SK-N-SH (cell line): ENCODE data around the gene CPA4. TPM values are rescaled to one million over a fixed set of nuclear protein-coding genes. Genes with fewer than 3 reads are reported as not detected.

Experiments
- CTCF ChIA-PET: fragments of 300-600, 350-600 bp; formaldehyde crosslinking; extraction: SDS; loops from one replicate; lab custom pipeline; 2021; lab: Yijun Ruan, JAX
- POLR2A ChIA-PET: fragments of 350-600 bp; sonication (Branson Sonifier 250); formaldehyde crosslinking; extraction: SDS; loops from one replicate; lab custom pipeline; 2020; ENCODE audit warnings: antibody characterized with exemption, inconsistent platforms; lab: Yijun Ruan, JAX
- DNase-seq: peaks from one replicate; pipeline ENCODE4 v3.0.0; 2012
- H2AFZ ChIP-seq: fragments of 200-600 bp; sonication (generic); 2 replicates; pipeline ENCODE4 v1.8.1; 2016; ENCODE audit warnings: antibody characterized with exemption, mild to moderate bottlenecking, low read depth
- H3F3A ChIP-seq: fragments of 200-600 bp; sonication (generic); replicated peaks from 2 replicates; pipeline ENCODE3; 2016; ENCODE audit warnings: antibody characterized with exemption, mild to moderate bottlenecking; ENCODE audit not compliant: insufficient read depth
- H3K27ac ChIP-seq, 2 experiments: fragments of 200-500 bp in 1 of 2; fragments of 200-600 bp in 1 of 2; sonication (Bioruptor generic) in 1 of 2; sonication (generic), shearing (Covaris generic) in 1 of 2; 2 replicates each; pipeline versions ENCODE4 v1.5.1 to v1.6.1; 2014 to 2016; ENCODE audit warnings: low read depth in 2 of 2, inconsistent platforms in 1 of 2, low read length in 1 of 2, mild to moderate bottlenecking in 1 of 2, mixed read lengths in 1 of 2
- H3K27me3 ChIP-seq: fragments of 200-600 bp; sonication (generic), shearing (Covaris generic); 2 replicates; pipeline ENCODE4 v1.6.1; 2016; ENCODE audit warnings: mixed run types; ENCODE audit not compliant: insufficient read depth
- H3K36me3 ChIP-seq, 2 experiments: fragments of 200-500 bp in 1 of 2; fragments of 200-600 bp in 1 of 2; sonication (Bioruptor generic) in 1 of 2; sonication (generic) in 1 of 2; replicated peaks in 1 of 2; 2 replicates each; pipeline versions ENCODE3 to v1.5.1; 2014 to 2016; ENCODE audit warnings: low read length in 1 of 2, mild to moderate bottlenecking in 1 of 2; ENCODE audit not compliant: insufficient read depth in 2 of 2, control insufficient read depth in 1 of 2
- H3K4me1 ChIP-seq, 2 experiments: fragments of 200-500 bp in 1 of 2; fragments of 200-600 bp in 1 of 2; sonication (Bioruptor generic) in 1 of 2; sonication (generic), shearing (Covaris generic) in 1 of 2; 2 replicates each; pipeline versions ENCODE4 v1.5.1 to v1.6.1; 2014 to 2016; ENCODE audit warnings: low read depth in 1 of 2, low read length in 1 of 2, mixed run types in 1 of 2; ENCODE audit not compliant: insufficient read depth in 2 of 2, control insufficient read depth in 1 of 2
- H3K4me2 ChIP-seq: fragments of 200-600 bp; sonication (generic), shearing (Covaris generic); 2 replicates; pipeline ENCODE4 v1.6.1; 2017; ENCODE audit warnings: mixed run types
- H3K4me3 ChIP-seq, 2 experiments: fragments of 200-500 bp in 1 of 2; fragments of 200-600 bp in 1 of 2; sonication (Bioruptor generic) in 1 of 2; sonication (generic), shearing (Covaris generic) in 1 of 2; 2 replicates each; pipeline versions ENCODE4 v1.5.1 to v1.8.1; 2014 to 2016; ENCODE audit warnings: low read depth in 2 of 2, inconsistent platforms in 1 of 2, low read length in 1 of 2, mild to moderate bottlenecking in 1 of 2, mixed read lengths in 1 of 2, moderate library complexity in 1 of 2
- H3K79me2 ChIP-seq: fragments of 200-600 bp; sonication (generic); 2 replicates; pipeline ENCODE4 v1.8.1; 2017; ENCODE audit warnings: mild to moderate bottlenecking; ENCODE audit not compliant: insufficient read depth
- H3K9ac ChIP-seq: fragments of 200-600 bp; sonication (generic); 2 replicates; pipeline ENCODE4 v1.6.1; 2017; ENCODE audit warnings: mixed run types
- H3K9me2 ChIP-seq: fragments of 200-600 bp; sonication (generic); 2 replicates; pipeline ENCODE4 v1.6.1; 2017; ENCODE audit warnings: mixed run types
- H3K9me3 ChIP-seq: fragments of 200-600 bp; sonication (generic); 2 replicates; pipeline ENCODE4 v1.6.1; 2017; ENCODE audit warnings: mixed run types, mild to moderate bottlenecking, moderate library complexity
- H4K20me1 ChIP-seq: fragments of 200-600 bp; sonication (generic); 2 replicates; pipeline ENCODE4 v1.6.1; 2017; ENCODE audit warnings: mild to moderate bottlenecking, mixed run types; ENCODE audit not compliant: insufficient read depth
- CHD2 ChIP-seq: fragments of 150-350 bp; IDR thresholded peaks from 2 replicates; pipeline ENCODE4 v1.6.1; 2018; ENCODE audit warnings: low read length; ENCODE audit not compliant: partially characterized antibody
- ELF1 ChIP-seq: IDR thresholded peaks from 2 replicates; pipeline ENCODE4 v1.4.0; 2012
- EP300 ChIP-seq, 2 experiments: IDR thresholded peaks; 2 replicates each; pipeline versions ENCODE4 v1.4.0 to v1.6.1; 2012; ENCODE audit warnings: borderline replicate concordance in 1 of 2, low read depth in 1 of 2, low read length in 1 of 2
- EZH2phosphoT487 ChIP-seq: fragments of 200-600 bp; sonication (generic); IDR thresholded peaks from 2 replicates; pipeline ENCODE4 v1.6.1; 2017; ENCODE audit warnings: low read depth, mixed run types, mild to moderate bottlenecking, antibody characterized with exemption, moderate library complexity, borderline replicate concordance
- FOXM1 ChIP-seq: IDR thresholded peaks from 2 replicates; pipeline ENCODE4 v1.4.0; 2012; ENCODE audit warnings: low read depth, mild to moderate bottlenecking
- GABPA ChIP-seq: IDR thresholded peaks from 2 replicates; pipeline ENCODE4 v1.4.0; 2012; ENCODE audit warnings: low read depth, mild to moderate bottlenecking
- GATA2 ChIP-seq: sonication (generic); formaldehyde crosslinking; IDR thresholded peaks from 2 replicates; pipeline ENCODE4 v1.5.0; 2020; ENCODE audit warnings: mild to moderate bottlenecking, missing genetic modification reagents
- MXI1 ChIP-seq: IDR thresholded peaks from 2 replicates; pipeline ENCODE4 v1.6.1; 2012; ENCODE audit warnings: mild to moderate bottlenecking, low read depth, low read length, improper control_type of control experiment
- NFIC ChIP-seq: IDR thresholded peaks from 2 replicates; pipeline ENCODE4 v1.4.0; 2012; ENCODE audit warnings: borderline replicate concordance
- NRF1 ChIP-seq: IDR thresholded peaks from 2 replicates; pipeline ENCODE4 v1.6.1; 2012; ENCODE audit warnings: low read depth, mild to moderate bottlenecking, low read length
- POLR2AphosphoS5 ChIP-seq: IDR thresholded peaks from 2 replicates; pipeline ENCODE4 v1.6.1; 2012; ENCODE audit warnings: low read depth, low read length
- SMC3 ChIP-seq: IDR thresholded peaks from 2 replicates; pipeline ENCODE4 v1.6.1; 2012; ENCODE audit warnings: low read depth, low read length, improper control_type of control experiment
- TAF1 ChIP-seq: IDR thresholded peaks from 2 replicates; pipeline ENCODE4 v1.6.1; 2012; ENCODE audit warnings: low read depth, mild to moderate bottlenecking, low read length, moderate library complexity, borderline replicate concordance
- TEAD4 ChIP-seq: IDR thresholded peaks from 2 replicates; pipeline ENCODE4 v1.4.0; 2012; ENCODE audit warnings: mild to moderate bottlenecking, borderline replicate concordance; ENCODE audit not compliant: insufficient read depth
- YY1 ChIP-seq: IDR thresholded peaks from 2 replicates; pipeline ENCODE4 v1.4.0; 2012; ENCODE audit warnings: low read depth, mild to moderate bottlenecking
- WGBS: methylation state at CpG from one replicate; pipeline ENCODE4 v1.1.6; 2017; ENCODE audit warnings: low lambda C conversion rate; 5-methylcytosine and 5-hydroxymethylcytosine counted together
- polyA plus RNA-seq, 3 experiments: library from polyadenylated mRNA; depleted of rRNA; stranded (reverse); fragments of >200 nt; gene quantifications; 2 replicates each; pipeline ENCODE4 v1.2.3, GENCODE V29; 2012
- TF ChIP-seq, protein P1 (sequence below): IDR thresholded peaks from 2 replicates; pipeline ENCODE4 v1.4.0; 2012; ENCODE audit warnings: low read depth, borderline replicate concordance
- TF ChIP-seq, protein P2 (sequence below): IDR thresholded peaks from 2 replicates; pipeline ENCODE4; 2012
- TF ChIP-seq, protein P3 (sequence below): fragments of 150-350 bp; IDR thresholded peaks from 2 replicates; pipeline ENCODE4 v1.6.1; 2017; ENCODE audit warnings: antibody characterized with exemption, low read length, low read depth, borderline replicate concordance

CPA4 gene
- polyA plus RNA-seq, 1 of the 3 experiments (the other 2 are of a cell fraction) = 176 TPM

DNA sequence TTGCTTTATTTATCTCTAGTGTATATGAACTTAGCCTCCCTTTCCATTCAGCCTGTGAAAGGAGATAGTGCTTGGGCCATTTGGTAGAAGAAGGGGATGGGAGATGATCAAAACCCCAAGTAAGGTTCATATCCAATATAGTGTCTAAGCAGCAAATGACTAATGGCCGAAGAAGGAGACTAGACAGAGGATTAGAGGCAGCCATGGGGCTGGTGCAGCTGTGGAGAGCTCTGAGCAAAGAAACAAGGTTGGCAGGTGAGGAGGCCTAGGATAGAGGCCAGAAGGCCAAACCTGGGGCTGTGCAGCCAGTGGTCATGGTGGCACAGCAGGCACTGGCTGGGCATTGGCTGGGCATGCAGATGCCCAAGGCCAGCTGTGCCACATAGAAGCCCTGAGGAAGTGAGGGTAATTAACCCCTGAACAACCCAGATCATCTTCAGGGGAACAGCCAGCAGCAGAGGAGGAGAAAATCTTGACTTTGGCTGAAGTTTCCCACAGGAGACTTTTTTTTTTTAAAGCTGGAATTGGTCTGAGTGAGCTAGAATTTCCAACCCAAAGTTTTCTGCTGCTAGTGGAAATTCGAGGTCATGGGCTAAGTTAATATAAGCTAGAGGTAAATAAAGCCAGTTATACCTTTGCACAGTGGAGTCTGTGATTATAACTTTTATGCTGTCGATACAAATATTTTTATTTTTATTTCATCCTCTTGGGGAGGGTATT is 77.0 kb downstream of the CPA4 start:
- Histone ChIP-seq H3K79me2 (no peaks in the 10 kb centered on the region), H3K4me2 (peak overlapping the region; percentile 36), H3K27ac (peak overlapping the region; percentile 56 to 59), H3K9ac (no peak overlapping the region), H3K27me3 (no peaks in the 10 kb centered on the region), H3K4me1 (peaks cover 55 to 70% of the 10 kb centered on the region in 2 experiments), H2AFZ (no peak overlapping the region), H3K9me2 (no peaks in the 10 kb centered on the region), H3K36me3 (no peaks in the 10 kb centered on the region), H3K9me3 (no peaks in the 10 kb centered on the region), H4K20me1 (no peaks in the 10 kb centered on the region), H3K4me3 (no peak overlapping the region), H3F3A (peaks cover 10% of the 10 kb centered on the region)
- ChIA-PET CTCF (interaction anchor here (1.3 kb wide), 1 partner anchor 13 kb away, joined by 3 read pairs; no protein-coding TSS in a partner anchor), POLR2A (interaction anchor here (0.6 kb wide), 1 partner anchor 300 kb away, joined by 3 read pairs; no protein-coding TSS in a partner anchor)
- 85% methylated on average over 3 of the region's 3 CpGs for WGBS
- no peak for DNase-seq
- TF ChIP-seq TEAD4 (no peak), GABPA (no peak), NRF1 (no peak), EZH2phosphoT487 (no peak), YY1 (no peak), EP300 (IDR thresholded peaks at IDR 0.05; ENCODE audit: borderline replicate concordance in 1 of 2, low read depth in 1 of 2, low read length in 1 of 2) (no peak), TAF1 (no peak), GATA2 (CRISPR knock-in tag) (no peak), FOXM1 (no peak), MXI1 (no peak), NFIC (no peak), CHD2 (no peak), POLR2AphosphoS5 (no peak), SMC3 (no peak), ELF1 (no peak)
- TF ChIP-seq, protein P1, sequence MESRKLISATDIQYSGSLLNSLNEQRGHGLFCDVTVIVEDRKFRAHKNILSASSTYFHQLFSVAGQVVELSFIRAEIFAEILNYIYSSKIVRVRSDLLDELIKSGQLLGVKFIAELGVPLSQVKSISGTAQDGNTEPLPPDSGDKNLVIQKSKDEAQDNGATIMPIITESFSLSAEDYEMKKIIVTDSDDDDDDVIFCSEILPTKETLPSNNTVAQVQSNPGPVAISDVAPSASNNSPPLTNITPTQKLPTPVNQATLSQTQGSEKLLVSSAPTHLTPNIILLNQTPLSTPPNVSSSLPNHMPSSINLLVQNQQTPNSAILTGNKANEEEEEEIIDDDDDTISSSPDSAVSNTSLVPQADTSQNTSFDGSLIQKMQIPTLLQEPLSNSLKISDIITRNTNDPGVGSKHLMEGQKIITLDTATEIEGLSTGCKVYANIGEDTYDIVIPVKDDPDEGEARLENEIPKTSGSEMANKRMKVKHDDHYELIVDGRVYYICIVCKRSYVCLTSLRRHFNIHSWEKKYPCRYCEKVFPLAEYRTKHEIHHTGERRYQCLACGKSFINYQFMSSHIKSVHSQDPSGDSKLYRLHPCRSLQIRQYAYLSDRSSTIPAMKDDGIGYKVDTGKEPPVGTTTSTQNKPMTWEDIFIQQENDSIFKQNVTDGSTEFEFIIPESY = no peak
- TF ChIP-seq, protein P2, sequence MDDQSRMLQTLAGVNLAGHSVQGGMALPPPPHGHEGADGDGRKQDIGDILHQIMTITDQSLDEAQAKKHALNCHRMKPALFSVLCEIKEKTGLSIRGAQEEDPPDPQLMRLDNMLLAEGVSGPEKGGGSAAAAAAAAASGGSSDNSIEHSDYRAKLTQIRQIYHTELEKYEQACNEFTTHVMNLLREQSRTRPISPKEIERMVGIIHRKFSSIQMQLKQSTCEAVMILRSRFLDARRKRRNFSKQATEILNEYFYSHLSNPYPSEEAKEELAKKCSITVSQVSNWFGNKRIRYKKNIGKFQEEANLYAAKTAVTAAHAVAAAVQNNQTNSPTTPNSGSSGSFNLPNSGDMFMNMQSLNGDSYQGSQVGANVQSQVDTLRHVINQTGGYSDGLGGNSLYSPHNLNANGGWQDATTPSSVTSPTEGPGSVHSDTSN = no peak
- TF ChIP-seq, protein P3, sequence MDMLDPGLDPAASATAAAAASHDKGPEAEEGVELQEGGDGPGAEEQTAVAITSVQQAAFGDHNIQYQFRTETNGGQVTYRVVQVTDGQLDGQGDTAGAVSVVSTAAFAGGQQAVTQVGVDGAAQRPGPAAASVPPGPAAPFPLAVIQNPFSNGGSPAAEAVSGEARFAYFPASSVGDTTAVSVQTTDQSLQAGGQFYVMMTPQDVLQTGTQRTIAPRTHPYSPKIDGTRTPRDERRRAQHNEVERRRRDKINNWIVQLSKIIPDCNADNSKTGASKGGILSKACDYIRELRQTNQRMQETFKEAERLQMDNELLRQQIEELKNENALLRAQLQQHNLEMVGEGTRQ = no peak
